CD4-positive, alpha-beta T cell (primary cell): ENCODE results near the gene ALG3. TPM values are rescaled to one million over a fixed set of nuclear protein-coding genes. Genes with fewer than 3 reads are reported as not detected.

ENCODE experiments used
- ATAC-seq: fragments of 200-7000 bp; cut with Tn5 transposase; one replicate; pipeline ENCODE4 v1.10.0; 2022; ENCODE audit warnings: mild to moderate bottlenecking; ENCODE audit not compliant: poor library complexity
- CTCF ChIA-PET: fragments of 350-600 bp; sonication (Branson Sonifier 250); formaldehyde crosslinking; loops from one replicate; lab custom pipeline; 2021; ENCODE audit warnings: antibody characterized with exemption, inconsistent platforms; lab: Charles Lee
- POLR2A ChIA-PET: fragments of 350-600 bp; sonication (Branson Sonifier 250); formaldehyde crosslinking; loops from one replicate; lab custom pipeline; 2021; ENCODE audit warnings: antibody characterized with exemption, inconsistent platforms; lab: Charles Lee
- DNase-seq, 14 experiments: peaks; one replicate each; pipeline ENCODE4 v3.0.0-alpha.2; 2013 to 2020; ENCODE audit warnings: mixed read lengths in 2 of 14
- H3K27ac ChIP-seq, 2 donors: one replicate each; pipeline versions ENCODE4 v1.5.1 to v1.7.0; 2013; ENCODE audit warnings: low read length in 2 of 2, low read depth in 1 of 2, mild to moderate bottlenecking in 1 of 2
- H3K27me3 ChIP-seq, 2 experiments: 1 replicate in 1 of 2; 2 replicates in 1 of 2; pipeline versions ENCODE4 v1.6.1 to v1.7.0; 2013; ENCODE audit warnings: low read length in 2 of 2, control low read depth in 1 of 2, mild to moderate bottlenecking in 1 of 2, moderate library complexity in 1 of 2; ENCODE audit not compliant: insufficient read depth in 2 of 2, control insufficient read depth in 1 of 2
- H3K36me3 ChIP-seq: one replicate; pipeline ENCODE4 v1.6.1; 2013; ENCODE audit warnings: low read length, control low read depth; ENCODE audit not compliant: insufficient read depth
- H3K4me1 ChIP-seq: one replicate; pipeline ENCODE4 v1.6.1; 2013; ENCODE audit warnings: low read length, control low read depth; ENCODE audit not compliant: insufficient read depth
- H3K4me3 ChIP-seq: one replicate; pipeline ENCODE4 v1.5.1; 2013; ENCODE audit warnings: mild to moderate bottlenecking, low read length, moderate library complexity
- H3K9me3 ChIP-seq, 2 experiments: 1 replicate in 1 of 2; 2 replicates in 1 of 2; pipeline versions ENCODE4 v1.6.1 to v1.7.0; 2013; ENCODE audit warnings: low read length in 2 of 2, mild to moderate bottlenecking in 2 of 2, control low read depth in 1 of 2, moderate library complexity in 1 of 2; ENCODE audit not compliant: control insufficient read depth in 1 of 2, insufficient read depth in 1 of 2
- H3K27ac Mint-ChIP-seq: one replicate; pipeline ENCODE4 v1.8.0; 2020; ENCODE audit warnings: mixed read lengths
- H3K27me3 Mint-ChIP-seq: one replicate; pipeline ENCODE4 v1.8.0; 2021; ENCODE audit warnings: mixed read lengths
- H3K36me3 Mint-ChIP-seq: one replicate; pipeline ENCODE4 v1.8.0; 2021; ENCODE audit warnings: low read depth, mixed read lengths
- H3K4me1 Mint-ChIP-seq: one replicate; pipeline ENCODE4 v1.8.0; 2021; ENCODE audit warnings: low read depth, mixed read lengths
- H3K4me3 Mint-ChIP-seq: one replicate; pipeline ENCODE4 v1.8.0; 2020; ENCODE audit warnings: mild to moderate bottlenecking, mixed read lengths
- H3K9me3 Mint-ChIP-seq: one replicate; pipeline ENCODE4 v1.8.0; 2020; ENCODE audit warnings: mixed read lengths
- CTCF ChIP-seq: fragments of 200-600 bp; IDR thresholded peaks from one replicate; pipeline ENCODE4 v1.8.0; 2022; ENCODE audit warnings: antibody characterized with exemption, mild to moderate bottlenecking
- intact Hi-C, 2 experiments: fragments of 100-400 bp; cut with DNase I in 1 of 2; cut with micrococcal nuclease in 1 of 2; formaldehyde crosslinking; loops; one replicate each; pipeline versions ENCODE4 v1.15.1 to v1.9.0; 2023 to 2025; cut with DNase I, micrococcal nuclease
- total RNA-seq, 174 experiments: library from RNA in 2 of 174; stranded (reverse) in 2 of 174; gene quantifications; one replicate each; pipeline ENCODE4 v1.2.3 and lab custom pipeline; 2021 to 2026

The ALG3 gene
- total RNA-seq, 2 experiments from 2014 or later, result 12.0 to 13.5 TPM

DNA sequence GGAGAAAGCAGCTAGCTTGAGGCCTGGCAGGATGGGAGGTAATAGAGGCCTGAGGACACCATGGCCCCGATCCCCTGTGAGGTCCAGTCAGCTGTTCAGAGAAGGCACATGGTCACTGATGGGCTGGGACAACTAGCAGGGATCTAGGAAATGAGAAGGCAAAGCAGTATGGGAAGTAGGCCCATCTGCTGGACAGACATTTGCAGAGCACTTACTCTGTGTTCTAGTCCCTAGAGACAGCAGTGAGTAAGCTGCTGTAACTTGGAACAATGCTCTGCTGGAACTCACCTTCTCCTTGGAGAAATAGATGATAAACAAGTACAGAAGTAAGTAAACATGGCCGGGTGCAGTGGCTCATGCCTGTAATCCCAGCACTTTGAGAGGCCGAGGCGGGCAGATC, 34.2 kb upstream of the ALG3 start:
- ChIA-PET CTCF (no interaction called here), POLR2A (no interaction called here)
- Mint-ChIP-seq H3K36me3 (no peaks in the 10 kb centered on the region), H3K9me3 (no peaks in the 10 kb centered on the region), H3K4me3 (no peak overlapping the region), H3K27ac (no peak overlapping the region), H3K4me1 (no peaks in the 10 kb centered on the region), H3K27me3 (peaks cover 34% of the 10 kb centered on the region)
- H3K36me3 ChIP-seq, result no peaks in the 10 kb centered on the region
- no peak for DNase-seq
- no peaks in the 10 kb centered on the region for H3K9me3 ChIP-seq
- no peaks in the 10 kb centered on the region for H3K27me3 ChIP-seq
- no peak for TF ChIP-seq CTCF
- H3K4me3 ChIP-seq, result no peak overlapping the region
- intact Hi-C loops, result no loop called here
- no peak for ATAC-seq
- H3K27ac ChIP-seq, result no peak overlapping the region
- no peaks in the 10 kb centered on the region for H3K4me1 ChIP-seq

DNA sequence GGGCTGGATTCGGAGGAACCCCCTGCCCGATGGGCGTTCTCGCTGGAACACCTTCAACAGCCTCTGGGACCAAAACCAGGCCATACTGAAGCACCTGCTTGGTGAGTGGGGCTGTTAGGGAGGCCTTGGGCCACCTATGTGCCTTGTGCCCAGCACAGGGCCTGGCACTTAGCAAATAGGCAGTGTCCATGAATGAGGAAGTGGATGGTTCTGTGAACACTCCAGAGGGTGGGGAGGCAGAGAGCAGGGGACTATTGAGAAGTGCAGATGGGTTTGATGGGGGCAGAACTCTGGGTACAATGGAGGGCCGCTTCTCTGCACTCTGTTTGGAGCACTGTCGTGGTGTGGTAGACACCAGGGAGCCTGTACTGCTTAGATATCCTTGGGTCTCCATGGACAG, 28.6 kb upstream of the ALG3 start:
- H3K36me3 Mint-ChIP-seq, result no peaks in the 10 kb centered on the region
- peaks cover 30 to 34% of the 10 kb centered on the region in 2 experiments for H3K27me3 ChIP-seq
- no peak overlapping the region for H3K27ac Mint-ChIP-seq
- no peak for DNase-seq
- H3K9me3 Mint-ChIP-seq, result no peaks in the 10 kb centered on the region
- no peaks in the 10 kb centered on the region for H3K36me3 ChIP-seq
- no peak overlapping the region for H3K4me3 Mint-ChIP-seq
- POLR2A ChIA-PET, result no interaction called here
- intact Hi-C loops, result no loop called here
- ATAC-seq, result no peak
- CTCF ChIA-PET, result no interaction called here
- H3K4me1 ChIP-seq, result peaks cover 4% of the 10 kb centered on the region
- H3K9me3 ChIP-seq, result peaks cover 0 to 7% of the 10 kb centered on the region in 2 experiments
- no peak overlapping the region for H3K4me3 ChIP-seq
- TF ChIP-seq CTCF, result no peak
- H3K27ac ChIP-seq, result no peak overlapping the region
- H3K4me1 Mint-ChIP-seq, result peaks cover 5% of the 10 kb centered on the region
- H3K27me3 Mint-ChIP-seq, result peaks cover 55% of the 10 kb centered on the region

GRCh38 chr3:184275961-184276910, 27.5 kb upstream of the ALG3 start, which contains the start of gene ECE2:
TSS of gene ECE2 (plus strand) at chr3:184276022. CDS start at chr3:184276154, 132 bp downstream.
- TF ChIP-seq CTCF, result no peak
- H3K27ac ChIP-seq, result no peak within 1 kb of the TSS
- ChIA-PET POLR2A (no interaction called here), CTCF (no interaction called here)
- H3K4me3 ChIP-seq, result no peak within 1 kb of the TSS
- peaks cover 30 to 34% of the 10 kb centered on the region in 2 experiments for H3K27me3 ChIP-seq
- peaks cover 0 to 7% of the 10 kb centered on the region in 2 experiments for H3K9me3 ChIP-seq
- peaks cover 4% of the 10 kb centered on the region for H3K4me1 ChIP-seq
- H3K9me3 Mint-ChIP-seq, result no peaks in the 10 kb centered on the region
- no peak within 1 kb of the TSS for H3K4me3 Mint-ChIP-seq
- H3K36me3 Mint-ChIP-seq, result no peaks in the 10 kb centered on the region
- ATAC-seq (no peak), DNase-seq (no peak)
- H3K4me1 Mint-ChIP-seq, result peaks cover 5% of the 10 kb centered on the region
- peaks cover 65% of the 10 kb centered on the region for H3K27me3 Mint-ChIP-seq
- no peak within 1 kb of the TSS for H3K27ac Mint-ChIP-seq
- H3K36me3 ChIP-seq, result no peaks in the 10 kb centered on the region
- intact Hi-C loops, result no loop called here
